Measurements from ENCODE around the gene GARRE1.

DNA sequence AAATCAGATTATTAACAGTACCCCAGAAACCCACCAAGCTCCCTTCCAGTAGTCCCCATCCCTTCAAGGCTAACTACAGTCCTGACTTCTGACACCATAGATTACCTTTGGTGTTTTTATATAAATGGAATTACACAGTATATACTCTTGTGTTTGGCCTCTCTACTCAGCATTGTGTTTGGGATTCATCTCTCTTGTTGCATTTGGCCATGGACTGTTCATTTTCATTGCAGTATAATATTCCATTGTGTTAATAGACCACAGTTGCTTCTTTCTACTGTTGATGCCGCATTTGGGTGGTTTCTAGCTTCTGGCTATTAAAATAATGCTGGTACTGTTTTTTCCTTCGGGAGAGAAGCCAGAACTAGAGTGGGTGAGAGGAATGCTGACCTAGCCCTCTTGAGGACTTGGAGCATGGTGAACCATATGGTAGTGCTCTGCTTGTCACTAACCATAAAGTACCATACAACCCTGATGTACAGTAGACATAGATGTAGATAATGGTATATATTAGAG lies 18.9 kb upstream of the GARRE1 start:
- TF ChIP-seq, protein P1, sequence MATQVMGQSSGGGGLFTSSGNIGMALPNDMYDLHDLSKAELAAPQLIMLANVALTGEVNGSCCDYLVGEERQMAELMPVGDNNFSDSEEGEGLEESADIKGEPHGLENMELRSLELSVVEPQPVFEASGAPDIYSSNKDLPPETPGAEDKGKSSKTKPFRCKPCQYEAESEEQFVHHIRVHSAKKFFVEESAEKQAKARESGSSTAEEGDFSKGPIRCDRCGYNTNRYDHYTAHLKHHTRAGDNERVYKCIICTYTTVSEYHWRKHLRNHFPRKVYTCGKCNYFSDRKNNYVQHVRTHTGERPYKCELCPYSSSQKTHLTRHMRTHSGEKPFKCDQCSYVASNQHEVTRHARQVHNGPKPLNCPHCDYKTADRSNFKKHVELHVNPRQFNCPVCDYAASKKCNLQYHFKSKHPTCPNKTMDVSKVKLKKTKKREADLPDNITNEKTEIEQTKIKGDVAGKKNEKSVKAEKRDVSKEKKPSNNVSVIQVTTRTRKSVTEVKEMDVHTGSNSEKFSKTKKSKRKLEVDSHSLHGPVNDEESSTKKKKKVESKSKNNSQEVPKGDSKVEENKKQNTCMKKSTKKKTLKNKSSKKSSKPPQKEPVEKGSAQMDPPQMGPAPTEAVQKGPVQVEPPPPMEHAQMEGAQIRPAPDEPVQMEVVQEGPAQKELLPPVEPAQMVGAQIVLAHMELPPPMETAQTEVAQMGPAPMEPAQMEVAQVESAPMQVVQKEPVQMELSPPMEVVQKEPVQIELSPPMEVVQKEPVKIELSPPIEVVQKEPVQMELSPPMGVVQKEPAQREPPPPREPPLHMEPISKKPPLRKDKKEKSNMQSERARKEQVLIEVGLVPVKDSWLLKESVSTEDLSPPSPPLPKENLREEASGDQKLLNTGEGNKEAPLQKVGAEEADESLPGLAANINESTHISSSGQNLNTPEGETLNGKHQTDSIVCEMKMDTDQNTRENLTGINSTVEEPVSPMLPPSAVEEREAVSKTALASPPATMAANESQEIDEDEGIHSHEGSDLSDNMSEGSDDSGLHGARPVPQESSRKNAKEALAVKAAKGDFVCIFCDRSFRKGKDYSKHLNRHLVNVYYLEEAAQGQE (IDR thresholded peaks at IDR 0.05; ENCODE audit: low read depth): no peak
- TF ChIP-seq TEAD4 (IDR thresholded peaks at IDR 0.05) (no peak), RAD21 (IDR thresholded peaks at IDR 0.05; ENCODE audit: low read depth) (no peak), TAF1 (IDR thresholded peaks at IDR 0.05; ENCODE audit: low read depth) (no peak), FOXM1 (IDR thresholded peaks at IDR 0.05; ENCODE audit: borderline replicate concordance, low read depth) (no peak), EP300 (IDR thresholded peaks at IDR 0.05; ENCODE audit: borderline replicate concordance) (no peak), EGR1 (IDR thresholded peaks at IDR 0.05) (no peak), NFIC (IDR thresholded peaks at IDR 0.05) (no peak), CREB1 (IDR thresholded peaks at IDR 0.05; ENCODE audit: low read depth) (no peak)
- TF ChIP-seq, protein P2, sequence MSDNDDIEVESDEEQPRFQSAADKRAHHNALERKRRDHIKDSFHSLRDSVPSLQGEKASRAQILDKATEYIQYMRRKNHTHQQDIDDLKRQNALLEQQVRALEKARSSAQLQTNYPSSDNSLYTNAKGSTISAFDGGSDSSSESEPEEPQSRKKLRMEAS (IDR thresholded peaks at IDR 0.05): no peak
- TF ChIP-seq, protein P3, sequence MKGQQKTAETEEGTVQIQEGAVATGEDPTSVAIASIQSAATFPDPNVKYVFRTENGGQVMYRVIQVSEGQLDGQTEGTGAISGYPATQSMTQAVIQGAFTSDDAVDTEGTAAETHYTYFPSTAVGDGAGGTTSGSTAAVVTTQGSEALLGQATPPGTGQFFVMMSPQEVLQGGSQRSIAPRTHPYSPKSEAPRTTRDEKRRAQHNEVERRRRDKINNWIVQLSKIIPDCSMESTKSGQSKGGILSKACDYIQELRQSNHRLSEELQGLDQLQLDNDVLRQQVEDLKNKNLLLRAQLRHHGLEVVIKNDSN (IDR thresholded peaks at IDR 0.05): no peak

Data from Ishikawa (cell line).